Adrenal gland (tissue), 12 donors: ENCODE data around the gene TPT1. TPM values are rescaled to one million over a fixed set of nuclear protein-coding genes. Genes with fewer than 3 reads are reported as not detected.
"Not testable (repeated sequence)": the region's sequence is repeated elsewhere in the genome, so short reads cannot be mapped to it uniquely, and the experiment has no call there.

Experiments used
- DNase-seq, 7 donors: peaks; one replicate each; pipeline ENCODE4 v3.0.0-alpha.2; 2019 to 2020
- H3K27ac ChIP-seq, 5 donors: fragments of 200-600 bp; sonication (generic) in 4 of 5; 1 replicate in 3 of 5; 2 replicates in 2 of 5; pipeline versions ENCODE4 v1.5.1 to v1.8.0; 2016 to 2020; ENCODE audit warnings: mild to moderate bottlenecking in 1 of 5
- H3K27me3 ChIP-seq: fragments of 200-600 bp; 2 replicates; pipeline ENCODE4 v1.8.0; 2021
- H3K36me3 ChIP-seq, 2 donors: fragments of 200-600 bp; replicated peaks in 1 of 2; 1 replicate in 1 of 2; 2 replicates in 1 of 2; pipeline versions ENCODE4 v1.5.1 to v1.8.0; 2018 to 2022
- H3K4me1 ChIP-seq, 2 donors: fragments of 200-600 bp; replicated peaks in 1 of 2; 1 replicate in 1 of 2; 2 replicates in 1 of 2; pipeline versions ENCODE4 v1.5.1 to v1.8.0; 2018 to 2021
- H3K4me3 ChIP-seq, 4 donors: fragments of 200-600 bp; sonication (generic) in 3 of 4; one replicate each; pipeline ENCODE4 v1.5.1; 2016 to 2018
- H3K9me3 ChIP-seq, 3 donors: fragments of 200-600 bp; sonication (generic) in 1 of 3; replicated peaks in 1 of 3; 1 replicate in 2 of 3; 2 replicates in 1 of 3; pipeline versions ENCODE4 v1.5.1 to v1.8.0; 2016 to 2021
- POLR2A ChIP-seq, 2 donors: fragments of 450-650 bp; IDR thresholded peaks; one replicate each; pipeline ENCODE4 v1.6.1; 2017; ENCODE audit warnings: antibody characterized with exemption in 2 of 2, mild to moderate bottlenecking in 2 of 2, moderate library complexity in 1 of 2
- WGBS, 4 donors: extraction: QIAGEN DNeasy Blood & Tissue Kit in 2 of 4; methylation state at CpG; one replicate each; pipeline versions ENCODE4 v1.1.5 to v1.1.7; 2013 to 2017; 5-methylcytosine and 5-hydroxymethylcytosine counted together
- intact Hi-C, 2 donors: fragments of 100-400 bp; cut with DNase I; formaldehyde crosslinking; loops; one replicate each; pipeline versions ENCODE4 v1.14.1 to v1.15.0; 2022 to 2023
- polyA plus RNA-seq, 3 donors: library from polyadenylated mRNA; stranded (reverse); fragments of 200-250 nt in 2 of 3; fragments of 350-450 nt in 1 of 3; fragmentation: Illumina TruSeq in 1 of 3; extraction: RNeasy Lipid Tissue Mini Kit (QIAGEN cat#74804) in 1 of 3; gene quantifications; one replicate each; pipeline ENCODE4 v1.2.3, GENCODE V29; 2013 to 2014
- total RNA-seq, 9 donors: library from RNA; depleted of rRNA in 4 of 9; stranded (reverse); fragments of >200 nt in 4 of 9; fragments of 120-200 nt in 1 of 9; fragmentation: NEBNext Ultra II Directional in 1 of 9; extraction: Animal tissue kit (Norgen Biotek cat#: 25700) in 1 of 9; gene quantifications; one replicate each; pipeline versions ENCODE4 v1.1.0 to v1.2.4, GENCODE V29; 2013 to 2023
- TF ChIP-seq, protein P1 (sequence below), 6 experiments: fragments of 450-650 bp in 4 of 6; fragments of 200-600 bp in 2 of 6; sonication (generic) in 1 of 6; IDR thresholded peaks; 1 replicate in 5 of 6; 2 replicates in 1 of 6; pipeline versions ENCODE4 v1.5.1 to v1.8.0; 2016 to 2021; ENCODE audit warnings: antibody characterized with exemption in 6 of 6, mild to moderate bottlenecking in 2 of 6, moderate library complexity in 1 of 6
- donor health status: healthy with polysubstance abuse.
- donor health status: Bipolar disorder and iron deficiency.
- donor health status: DM: yes; HTN: yes; CAD: no.
- donor health status: DM: no; HTN: no; CAD: no.
- donor health status: DM: no; HTN: no; CAD: no.
- donor health status: DM: yes; HTN: yes; CAD: no.

Gene TPT1
- total and polyA plus RNA-seq, 12 donors: 1,778 to 8,150 (median 4,385) TPM

- intact Hi-C loops: loop anchor here in 1 of 2 donors (10.0 kb wide), 1 partner anchor 246 kb away; no protein-coding TSS in a partner anchor
- no peaks in the 10 kb centered on the region for H3K27me3 ChIP-seq
- H3K4me1 ChIP-seq: no peaks in the 10 kb centered on the region
- no peaks in the 10 kb centered on the region for H3K9me3 ChIP-seq
- TF ChIP-seq POLR2A (IDR thresholded peaks at IDR 0.05): no peak
- TF ChIP-seq, protein P1, sequence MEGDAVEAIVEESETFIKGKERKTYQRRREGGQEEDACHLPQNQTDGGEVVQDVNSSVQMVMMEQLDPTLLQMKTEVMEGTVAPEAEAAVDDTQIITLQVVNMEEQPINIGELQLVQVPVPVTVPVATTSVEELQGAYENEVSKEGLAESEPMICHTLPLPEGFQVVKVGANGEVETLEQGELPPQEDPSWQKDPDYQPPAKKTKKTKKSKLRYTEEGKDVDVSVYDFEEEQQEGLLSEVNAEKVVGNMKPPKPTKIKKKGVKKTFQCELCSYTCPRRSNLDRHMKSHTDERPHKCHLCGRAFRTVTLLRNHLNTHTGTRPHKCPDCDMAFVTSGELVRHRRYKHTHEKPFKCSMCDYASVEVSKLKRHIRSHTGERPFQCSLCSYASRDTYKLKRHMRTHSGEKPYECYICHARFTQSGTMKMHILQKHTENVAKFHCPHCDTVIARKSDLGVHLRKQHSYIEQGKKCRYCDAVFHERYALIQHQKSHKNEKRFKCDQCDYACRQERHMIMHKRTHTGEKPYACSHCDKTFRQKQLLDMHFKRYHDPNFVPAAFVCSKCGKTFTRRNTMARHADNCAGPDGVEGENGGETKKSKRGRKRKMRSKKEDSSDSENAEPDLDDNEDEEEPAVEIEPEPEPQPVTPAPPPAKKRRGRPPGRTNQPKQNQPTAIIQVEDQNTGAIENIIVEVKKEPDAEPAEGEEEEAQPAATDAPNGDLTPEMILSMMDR (IDR thresholded peaks at IDR 0.05): no peak
- no peak overlapping the region for H3K27ac ChIP-seq
- H3K36me3 ChIP-seq: no peaks in the 10 kb centered on the region
- DNase-seq: no peak
- no peak overlapping the region for H3K4me3 ChIP-seq
- 69 to 80% (median 76%) methylated on average over 9 of the region's 9 CpGs for WGBS, 4 donors
Observed at GRCh38 chr13:45300190-45300985, 40.6 kb downstream of the TPT1 start.

DNA sequence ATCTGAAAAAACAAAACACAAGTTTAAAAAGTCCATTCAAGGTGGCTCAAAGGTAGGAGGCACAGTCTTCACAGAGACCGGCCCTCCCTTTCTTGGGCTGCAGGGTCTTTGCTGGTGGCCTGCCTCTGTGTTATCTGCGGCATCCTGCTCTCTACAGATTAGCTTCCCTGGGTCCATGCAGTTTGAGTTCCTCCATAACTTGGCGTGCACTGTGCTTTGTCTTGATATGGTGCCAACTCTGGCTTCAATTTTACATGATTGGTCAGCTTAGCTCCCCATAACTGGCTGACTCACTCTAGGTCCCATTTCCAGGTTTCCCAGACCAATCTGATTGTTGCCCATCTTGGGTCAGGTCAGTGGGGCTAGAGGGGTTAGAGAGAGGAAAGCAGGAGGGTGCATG is 41.8 kb downstream of the TPT1 start:
- Histone ChIP-seq H3K27me3 (no peaks in the 10 kb centered on the region), H3K27ac (no peak overlapping the region), H3K4me1 (no peaks in the 10 kb centered on the region), H3K4me3 (no peak overlapping the region), H3K36me3 (no peaks in the 10 kb centered on the region), H3K9me3 (no peaks in the 10 kb centered on the region)
- TF ChIP-seq POLR2A (IDR thresholded peaks at IDR 0.05): no peak
- TF ChIP-seq, protein P1 (IDR thresholded peaks at IDR 0.05): no peak
- DNase-seq: no peak
- intact Hi-C loops: no loop called here
- WGBS, 4 donors: 57 to 70% (median 65%) methylated on average over 3 of the region's 3 CpGs

DNA sequence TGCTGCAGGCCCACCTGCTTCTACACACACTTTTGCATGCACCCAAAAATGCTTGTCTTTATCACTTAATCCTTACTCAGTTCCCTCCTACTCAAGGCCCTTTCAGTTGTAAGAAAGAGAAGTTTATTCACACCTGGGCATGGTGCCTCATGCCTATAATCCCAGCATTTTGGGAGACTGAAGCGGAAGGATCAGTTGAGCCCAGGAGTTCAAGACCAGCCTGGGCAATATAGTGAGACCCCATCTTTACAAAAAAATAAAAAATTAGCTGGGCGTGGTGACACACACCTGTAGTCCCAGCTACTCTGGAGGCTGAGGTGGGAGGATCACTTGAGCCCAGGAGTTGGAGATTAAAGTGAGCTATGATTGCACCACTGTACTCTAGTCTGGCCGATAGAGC is 42.4 kb downstream of the TPT1 start:
- DNase-seq, H3K27ac ChIP-seq, intact Hi-C loops, H3K4me1 ChIP-seq, H3K36me3 ChIP-seq, H3K27me3 ChIP-seq, H3K9me3 ChIP-seq, H3K4me3 ChIP-seq: not testable (repeated sequence)
- WGBS, 4 donors: 81 to 95% (median 92%) methylated on average over 3 of the region's 3 CpGs

GRCh38 chr13:45298206-45298505 is 42.8 kb downstream of the TPT1 start:
- 82 to 100% (median 91%) methylated on average over 1 to 2 of the region's 2 CpGs for WGBS, 4 donors
- H3K27me3 ChIP-seq: no peaks in the 10 kb centered on the region
- no peak overlapping the region for H3K4me3 ChIP-seq
- intact Hi-C loops: no loop called here
- H3K4me1 ChIP-seq: no peaks in the 10 kb centered on the region
- TF ChIP-seq, protein P1 (IDR thresholded peaks at IDR 0.05): no peak
- H3K36me3 ChIP-seq: no peaks in the 10 kb centered on the region
- no peaks in the 10 kb centered on the region for H3K9me3 ChIP-seq
- no peak for DNase-seq
- no peak overlapping the region for H3K27ac ChIP-seq
